ENCODE data around the gene ZNF507. TPM values are rescaled to one million over a fixed set of nuclear protein-coding genes. Genes with fewer than 3 reads are reported as not detected.

ZNF507 gene
- total and polyA plus RNA-seq, 8 donors: 14.0 to 31.4 (median 27.9) TPM

DNA sequence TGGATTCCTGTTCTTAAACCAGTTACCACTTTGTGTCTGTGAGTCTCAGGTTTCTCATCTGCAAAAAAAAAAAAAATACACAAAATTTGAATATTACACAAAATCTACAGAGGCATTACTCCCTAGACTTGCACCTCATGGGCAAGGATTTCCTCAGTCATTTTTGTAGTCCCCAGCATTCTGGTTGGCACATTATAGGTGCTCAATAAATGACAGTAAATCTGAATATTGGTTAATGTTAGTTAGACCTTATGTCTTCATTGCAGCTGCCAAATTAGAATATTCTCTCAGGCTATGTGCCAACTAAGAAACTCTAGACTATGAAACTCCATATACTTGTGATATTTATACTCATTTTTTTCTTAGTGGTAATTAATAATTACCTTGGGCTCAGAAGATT is 2.2 kb downstream of the ZNF507 start:
- TF ChIP-seq, protein P1, sequence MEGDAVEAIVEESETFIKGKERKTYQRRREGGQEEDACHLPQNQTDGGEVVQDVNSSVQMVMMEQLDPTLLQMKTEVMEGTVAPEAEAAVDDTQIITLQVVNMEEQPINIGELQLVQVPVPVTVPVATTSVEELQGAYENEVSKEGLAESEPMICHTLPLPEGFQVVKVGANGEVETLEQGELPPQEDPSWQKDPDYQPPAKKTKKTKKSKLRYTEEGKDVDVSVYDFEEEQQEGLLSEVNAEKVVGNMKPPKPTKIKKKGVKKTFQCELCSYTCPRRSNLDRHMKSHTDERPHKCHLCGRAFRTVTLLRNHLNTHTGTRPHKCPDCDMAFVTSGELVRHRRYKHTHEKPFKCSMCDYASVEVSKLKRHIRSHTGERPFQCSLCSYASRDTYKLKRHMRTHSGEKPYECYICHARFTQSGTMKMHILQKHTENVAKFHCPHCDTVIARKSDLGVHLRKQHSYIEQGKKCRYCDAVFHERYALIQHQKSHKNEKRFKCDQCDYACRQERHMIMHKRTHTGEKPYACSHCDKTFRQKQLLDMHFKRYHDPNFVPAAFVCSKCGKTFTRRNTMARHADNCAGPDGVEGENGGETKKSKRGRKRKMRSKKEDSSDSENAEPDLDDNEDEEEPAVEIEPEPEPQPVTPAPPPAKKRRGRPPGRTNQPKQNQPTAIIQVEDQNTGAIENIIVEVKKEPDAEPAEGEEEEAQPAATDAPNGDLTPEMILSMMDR (IDR thresholded peaks at IDR 0.05): no peak

GRCh38 chr19:32349051-32349450 is 3.6 kb downstream of the ZNF507 start:
- H3K4me1 ChIP-seq: peaks cover 12 to 50% of the 10 kb centered on the region in 2 donors

More for the DNA sequence above, 2.2 kb downstream of the ZNF507 start:
- intact Hi-C loops (cut with DNase I): loop anchor here in 1 of 2 donors (10.0 kb wide), 1 partner anchor 227 kb away; no protein-coding TSS in a partner anchor
- H3K4me3 ChIP-seq: no peak overlapping the region
- DNase-seq (no peak), ATAC-seq (no peak)
- H3K27ac ChIP-seq: no peak overlapping the region
- H3K27me3 ChIP-seq: peaks cover 0 to 88% of the 10 kb centered on the region in 2 donors
- peaks cover 0 to 9% of the 10 kb centered on the region in 2 donors for H3K36me3 ChIP-seq
- no peaks in the 10 kb centered on the region for H3K9me3 ChIP-seq
- H3K4me1 ChIP-seq: peaks cover 12 to 49% of the 10 kb centered on the region in 2 donors

GRCh38 chr19:32349724-32350470 is 4.5 kb downstream of the ZNF507 start:
- Histone ChIP-seq H3K4me3 (no peak overlapping the region), H3K27ac (no peak overlapping the region), H3K9me3 (no peaks in the 10 kb centered on the region), H3K36me3 (peaks cover 0 to 32% of the 10 kb centered on the region in 2 donors), H3K4me1 (peaks cover 12 to 50% of the 10 kb centered on the region in 2 donors), H3K27me3 (peaks cover 0 to 87% of the 10 kb centered on the region in 2 donors)
- TF ChIP-seq, protein P1 (IDR thresholded peaks at IDR 0.05): no peak
- DNase-seq (no peak), ATAC-seq (no peak)
- intact Hi-C loops (cut with DNase I): loop anchor here in 1 of 2 donors (10.0 kb wide), 1 partner anchor 225 kb away; no protein-coding TSS in a partner anchor

More at GRCh38 chr19:32349051-32349450, 3.6 kb downstream of the ZNF507 start:
- no peaks in the 10 kb centered on the region for H3K9me3 ChIP-seq
- intact Hi-C loops (cut with DNase I): loop anchor here in 1 of 2 donors (10.0 kb wide), 1 partner anchor 226 kb away; no protein-coding TSS in a partner anchor
- DNase-seq (no peak), ATAC-seq (no peak)
- peaks cover 0 to 24% of the 10 kb centered on the region in 2 donors for H3K36me3 ChIP-seq
- TF ChIP-seq, protein P1 (IDR thresholded peaks at IDR 0.05): no peak
- H3K4me3 ChIP-seq: no peak overlapping the region
- peaks cover 0 to 88% of the 10 kb centered on the region in 2 donors for H3K27me3 ChIP-seq
- H3K27ac ChIP-seq: no peak overlapping the region

DNA sequence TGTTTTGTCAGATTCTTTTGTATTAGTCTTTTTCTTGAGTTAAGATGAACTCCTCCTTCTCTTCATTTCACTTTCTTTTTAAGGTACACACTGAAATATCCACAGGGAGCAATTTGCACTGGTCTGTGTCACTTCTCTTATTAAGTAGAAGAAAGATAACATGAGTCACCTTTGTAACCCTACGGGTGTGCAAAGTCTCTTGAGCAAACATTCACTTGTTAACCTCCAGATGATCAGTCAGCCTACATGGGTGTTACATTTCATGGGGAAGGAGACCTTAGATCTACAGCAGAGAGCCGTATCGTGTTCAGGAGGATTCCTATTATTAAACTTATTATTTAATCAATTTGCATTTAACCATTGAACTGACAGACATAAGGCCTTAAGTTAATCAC is 5.1 kb downstream of the ZNF507 start:
- DNase-seq (no peak), ATAC-seq (no peak)
- Histone ChIP-seq H3K9me3 (no peaks in the 10 kb centered on the region), H3K27ac (no peak overlapping the region), H3K36me3 (peaks cover 0 to 38% of the 10 kb centered on the region in 2 donors), H3K4me3 (no peak overlapping the region), H3K4me1 (peaks cover 12 to 51% of the 10 kb centered on the region in 2 donors), H3K27me3 (peaks cover 0 to 87% of the 10 kb centered on the region in 2 donors)
- TF ChIP-seq, protein P1 (IDR thresholded peaks at IDR 0.05): no peak
- intact Hi-C loops (cut with DNase I): no loop called here

DNA sequence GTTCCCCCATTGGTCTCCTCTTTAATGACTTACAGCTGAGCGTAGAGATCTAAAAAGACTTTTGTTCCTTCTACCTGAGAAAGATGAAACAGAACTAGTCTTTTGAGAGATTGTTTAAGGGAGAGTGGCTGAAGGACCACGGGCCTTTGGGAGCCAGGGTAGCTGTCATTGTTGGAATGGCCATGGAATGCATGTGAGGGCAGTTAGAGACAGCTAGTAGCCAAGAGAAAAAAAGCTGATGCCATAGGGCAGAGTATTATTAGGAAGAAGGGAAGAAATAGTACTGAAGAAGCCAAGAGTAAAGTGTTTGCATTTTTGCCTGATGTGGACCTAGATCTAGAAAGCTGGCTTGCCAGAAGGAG is 5.6 kb downstream of the ZNF507 start:
- Histone ChIP-seq H3K9me3 (no peaks in the 10 kb centered on the region), H3K4me3 (no peak overlapping the region), H3K36me3 (peaks cover 0 to 38% of the 10 kb centered on the region in 2 donors), H3K27ac (no peak overlapping the region), H3K4me1 (peaks cover 12 to 52% of the 10 kb centered on the region in 2 donors), H3K27me3 (peaks cover 0 to 87% of the 10 kb centered on the region in 2 donors)
- ATAC-seq (no peak), DNase-seq (no peak)
- intact Hi-C loops (cut with DNase I): no loop called here
- TF ChIP-seq, protein P1 (IDR thresholded peaks at IDR 0.05): no peak

All from left lung (tissue), 10 donors.